ENCODE data around the gene DAAM1. TPM values are rescaled to one million over a fixed set of nuclear protein-coding genes. Genes with fewer than 3 reads are reported as not detected.

Gene DAAM1
- total and polyA plus RNA-seq, 9 donors = 25.2 to 46.7 (median 37.5) TPM

- peak overlapping the region; percentile 60 for H3K27ac ChIP-seq (ENCODE audit: low read length)
- no peaks in the 10 kb centered on the region for H3K27me3 ChIP-seq (ENCODE audit: control insufficient read depth, insufficient read depth, low read length)
- WGBS (ENCODE audit: insufficient coverage) = no CpG with 5 or more reads among the region's 1 CpG
- DNase-seq = peak; percentile 96
- no peak overlapping the region for H3K4me3 ChIP-seq (ENCODE audit: low read length)
- no peaks in the 10 kb centered on the region for H3K36me3 ChIP-seq (ENCODE audit: control insufficient read depth, insufficient read depth, low read length)
- peaks cover 15% of the 10 kb centered on the region for H3K4me1 ChIP-seq (ENCODE audit: control insufficient read depth, insufficient read depth, low read length)
- no peaks in the 10 kb centered on the region for H3K9me3 ChIP-seq (replicated peaks; ENCODE audit: control insufficient read depth, low read depth, low read length)
Observed at GRCh38 chr14:59316151-59316830, 127.8 kb downstream of the DAAM1 start.

GRCh38 chr14:59317346-59317745 lies 128.9 kb downstream of the DAAM1 start:
- WGBS (ENCODE audit: insufficient coverage) = no CpG with 5 or more reads among the region's 2 CpGs
- no peak for DNase-seq
- Histone ChIP-seq H3K36me3 (ENCODE audit: control insufficient read depth, insufficient read depth, low read length) (peaks cover 3% of the 10 kb centered on the region), H3K27ac (ENCODE audit: low read length) (peak overlapping the region; percentile 60), H3K9me3 (replicated peaks; ENCODE audit: control insufficient read depth, low read depth, low read length) (no peaks in the 10 kb centered on the region), H3K27me3 (ENCODE audit: control insufficient read depth, insufficient read depth, low read length) (no peaks in the 10 kb centered on the region), H3K4me1 (ENCODE audit: control insufficient read depth, insufficient read depth, low read length) (peaks cover 15% of the 10 kb centered on the region), H3K4me3 (ENCODE audit: low read length) (no peak overlapping the region)

- H3K36me3 ChIP-seq (ENCODE audit: control insufficient read depth, insufficient read depth, low read length) = peaks cover 7% of the 10 kb centered on the region
- DNase-seq = no peak
- peaks cover 15% of the 10 kb centered on the region for H3K4me1 ChIP-seq (ENCODE audit: control insufficient read depth, insufficient read depth, low read length)
- H3K27ac ChIP-seq (ENCODE audit: low read length) = peak overlapping the region; percentile 16
- H3K9me3 ChIP-seq (replicated peaks; ENCODE audit: control insufficient read depth, low read depth, low read length) = no peaks in the 10 kb centered on the region
- no peaks in the 10 kb centered on the region for H3K27me3 ChIP-seq (ENCODE audit: control insufficient read depth, insufficient read depth, low read length)
- 67% methylated on average over 4 of the region's 5 CpGs for WGBS (ENCODE audit: insufficient coverage)
- no peak overlapping the region for H3K4me3 ChIP-seq (ENCODE audit: low read length)
Observed at GRCh38 chr14:59317798-59318505, 129.5 kb downstream of the DAAM1 start.

- 29% methylated on average over 1 of the region's 4 CpGs for WGBS (ENCODE audit: insufficient coverage)
- peaks cover 14% of the 10 kb centered on the region for H3K4me1 ChIP-seq (ENCODE audit: control insufficient read depth, insufficient read depth, low read length)
- peak overlapping the region; percentile 25 for H3K27ac ChIP-seq (ENCODE audit: low read length)
Observed at GRCh38 chr14:59318908-59319307, 130.4 kb downstream of the DAAM1 start.

GRCh38 chr14:59320361-59320760 lies 131.9 kb downstream of the DAAM1 start:
- peaks cover 14% of the 10 kb centered on the region for H3K4me1 ChIP-seq (ENCODE audit: control insufficient read depth, insufficient read depth, low read length)
- H3K27me3 ChIP-seq (ENCODE audit: control insufficient read depth, insufficient read depth, low read length) = no peaks in the 10 kb centered on the region
- peak overlapping the region; percentile 77 for H3K27ac ChIP-seq (ENCODE audit: low read length)
- H3K4me3 ChIP-seq (ENCODE audit: low read length) = no peak overlapping the region
- peaks cover 11% of the 10 kb centered on the region for H3K36me3 ChIP-seq (ENCODE audit: control insufficient read depth, insufficient read depth, low read length)
- no peaks in the 10 kb centered on the region for H3K9me3 ChIP-seq (replicated peaks; ENCODE audit: control insufficient read depth, low read depth, low read length)
- DNase-seq = peak; percentile 42

More at GRCh38 chr14:59318908-59319307, 130.4 kb downstream of the DAAM1 start:
- Histone ChIP-seq H3K4me3 (ENCODE audit: low read length) (no peak overlapping the region), H3K36me3 (ENCODE audit: control insufficient read depth, insufficient read depth, low read length) (peaks cover 8% of the 10 kb centered on the region), H3K9me3 (replicated peaks; ENCODE audit: control insufficient read depth, low read depth, low read length) (no peaks in the 10 kb centered on the region), H3K27me3 (ENCODE audit: control insufficient read depth, insufficient read depth, low read length) (no peaks in the 10 kb centered on the region)
- peak; percentile 82 for DNase-seq

GRCh38 chr14:59320763-59321625 lies 132.5 kb downstream of the DAAM1 start:
- H3K4me3 ChIP-seq (ENCODE audit: low read length) = no peak overlapping the region
- H3K36me3 ChIP-seq (ENCODE audit: control insufficient read depth, insufficient read depth, low read length) = peaks cover 15% of the 10 kb centered on the region
- peak overlapping the region; percentile 77 for H3K27ac ChIP-seq (ENCODE audit: low read length)
- no peaks in the 10 kb centered on the region for H3K9me3 ChIP-seq (replicated peaks; ENCODE audit: control insufficient read depth, low read depth, low read length)
- H3K27me3 ChIP-seq (ENCODE audit: control insufficient read depth, insufficient read depth, low read length) = no peaks in the 10 kb centered on the region
- DNase-seq = peak; percentile 93
- no CpG with 5 or more reads among the region's 3 CpGs for WGBS (ENCODE audit: insufficient coverage)
- H3K4me1 ChIP-seq (ENCODE audit: control insufficient read depth, insufficient read depth, low read length) = peaks cover 16% of the 10 kb centered on the region

- Histone ChIP-seq H3K4me1 (ENCODE audit: control insufficient read depth, insufficient read depth, low read length) (peaks cover 16% of the 10 kb centered on the region), H3K4me3 (ENCODE audit: low read length) (no peak overlapping the region), H3K9me3 (replicated peaks; ENCODE audit: control insufficient read depth, low read depth, low read length) (no peaks in the 10 kb centered on the region), H3K36me3 (ENCODE audit: control insufficient read depth, insufficient read depth, low read length) (peaks cover 17% of the 10 kb centered on the region), H3K27ac (ENCODE audit: low read length) (peak overlapping the region; percentile 77), H3K27me3 (ENCODE audit: control insufficient read depth, insufficient read depth, low read length) (no peaks in the 10 kb centered on the region)
- no CpG with 5 or more reads among the region's 3 CpGs for WGBS (ENCODE audit: insufficient coverage)
- peak; percentile 84 for DNase-seq
Observed at GRCh38 chr14:59321626-59321949, 133.1 kb downstream of the DAAM1 start.

- Histone ChIP-seq H3K4me3 (ENCODE audit: low read length) (no peak overlapping the region), H3K27me3 (ENCODE audit: control insufficient read depth, insufficient read depth, low read length) (no peaks in the 10 kb centered on the region), H3K9me3 (replicated peaks; ENCODE audit: control insufficient read depth, low read depth, low read length) (no peaks in the 10 kb centered on the region), H3K36me3 (ENCODE audit: control insufficient read depth, insufficient read depth, low read length) (peaks cover 34% of the 10 kb centered on the region), H3K4me1 (ENCODE audit: control insufficient read depth, insufficient read depth, low read length) (peaks cover 3% of the 10 kb centered on the region), H3K27ac (ENCODE audit: low read length) (no peak overlapping the region)
- 100% methylated on average over 1 of the region's 2 CpGs for WGBS (ENCODE audit: insufficient coverage)
- DNase-seq = no peak
Observed at GRCh38 chr14:59325906-59326305, 137.4 kb downstream of the DAAM1 start.

GRCh38 chr14:59328454-59328853 lies 140.0 kb downstream of the DAAM1 start:
- Histone ChIP-seq H3K36me3 (ENCODE audit: control insufficient read depth, insufficient read depth, low read length) (peaks cover 41% of the 10 kb centered on the region), H3K9me3 (replicated peaks; ENCODE audit: control insufficient read depth, low read depth, low read length) (no peaks in the 10 kb centered on the region), H3K27ac (ENCODE audit: low read length) (no peak overlapping the region), H3K4me3 (ENCODE audit: low read length) (no peak overlapping the region), H3K27me3 (ENCODE audit: control insufficient read depth, insufficient read depth, low read length) (no peaks in the 10 kb centered on the region), H3K4me1 (ENCODE audit: control insufficient read depth, insufficient read depth, low read length) (peaks cover 13% of the 10 kb centered on the region)
- no peak for DNase-seq
- no CpG with 5 or more reads among the region's 4 CpGs for WGBS (ENCODE audit: insufficient coverage)

GRCh38 chr14:59330455-59330854 lies 142.0 kb downstream of the DAAM1 start:
- H3K36me3 ChIP-seq (ENCODE audit: control insufficient read depth, insufficient read depth, low read length) = peaks cover 39% of the 10 kb centered on the region
- H3K4me1 ChIP-seq (ENCODE audit: control insufficient read depth, insufficient read depth, low read length) = peaks cover 18% of the 10 kb centered on the region
- no peak overlapping the region for H3K27ac ChIP-seq (ENCODE audit: low read length)
- H3K9me3 ChIP-seq (replicated peaks; ENCODE audit: control insufficient read depth, low read depth, low read length) = no peaks in the 10 kb centered on the region
- 87% methylated on average over 2 of the region's 5 CpGs for WGBS (ENCODE audit: insufficient coverage)
- DNase-seq = no peak
- H3K27me3 ChIP-seq (ENCODE audit: control insufficient read depth, insufficient read depth, low read length) = no peaks in the 10 kb centered on the region
- no peak overlapping the region for H3K4me3 ChIP-seq (ENCODE audit: low read length)

Data from muscle of leg (tissue), 11 donors.